HEK293 (cell line): Measurements from ENCODE around the gene MMS19.

Experiments
- CTCF ChIA-PET: fragments of 350-600 bp; formaldehyde crosslinking; extraction: SDS; loops from one replicate; lab custom pipeline; 2021; ENCODE audit warnings: antibody characterized with exemption; lab: Yijun Ruan, JAX
- POLR2A ChIA-PET: fragments of 300-600 bp; formaldehyde crosslinking; extraction: SDS; loops from one replicate; lab custom pipeline; 2020; ENCODE audit warnings: antibody characterized with exemption, inconsistent platforms; lab: Yijun Ruan, JAX
- H3K27ac ChIP-seq: fragments of 200-500 bp; sonication (Bioruptor generic); 2 replicates; pipeline ENCODE4 v1.5.1; 2014; ENCODE audit warnings: low read depth, low read length, control low read depth, inconsistent platforms; ENCODE audit errors: extremely low read depth
- H3K36me3 ChIP-seq, 2 experiments: fragments of 200-500 bp in 1 of 2; sonication (Bioruptor generic) in 1 of 2; 1 replicate in 1 of 2; 2 replicates in 1 of 2; pipeline ENCODE4 v1.5.1; 2014 to 2017; ENCODE audit warnings: inconsistent platforms in 2 of 2, low read length in 2 of 2; ENCODE audit not compliant: control insufficient read depth in 2 of 2, insufficient read depth in 1 of 2
- H3K4me1 ChIP-seq: fragments of 200-500 bp; sonication (Bioruptor generic); 2 replicates; pipeline ENCODE4 v1.5.1; 2014; ENCODE audit warnings: mild to moderate bottlenecking, low read length, inconsistent platforms; ENCODE audit not compliant: control insufficient read depth, insufficient read depth
- H3K4me3 ChIP-seq: 2 replicates; pipeline ENCODE4 v1.5.1; 2011; ENCODE audit warnings: low read depth, mild to moderate bottlenecking, control low read depth, low read length, moderate library complexity
- H3K9me3 ChIP-seq: fragments of 200-500 bp; sonication (Bioruptor generic); 2 replicates; pipeline ENCODE4 v1.5.1; 2014; ENCODE audit warnings: low read depth, low read length, inconsistent platforms; ENCODE audit not compliant: control insufficient read depth, insufficient read depth
- GLI2 ChIP-seq: fragments of 450-650 bp; formaldehyde crosslinking; IDR thresholded peaks from 2 replicates; pipeline ENCODE4; 2017; ENCODE audit warnings: missing biosample characterization, missing genetic modification characterization, low read depth, borderline replicate concordance
- GLIS1 ChIP-seq: fragments of 450-650 bp; formaldehyde crosslinking; IDR thresholded peaks from 2 replicates; pipeline ENCODE4 v1.5.1; 2016; ENCODE audit warnings: missing biosample characterization, missing genetic modification characterization
- HIC1 ChIP-seq: fragments of 450-650 bp; formaldehyde crosslinking; IDR thresholded peaks from 2 replicates; pipeline ENCODE4 v1.5.1; 2016; ENCODE audit warnings: missing biosample characterization, missing genetic modification characterization
- HOXD13 ChIP-seq: sonication (generic); formaldehyde crosslinking; IDR thresholded peaks from 2 replicates; pipeline ENCODE4 v1.8.0; 2022; ENCODE audit warnings: missing genetic modification reagents, borderline replicate concordance
- PATZ1 ChIP-seq: fragments of 450-650 bp; formaldehyde crosslinking; IDR thresholded peaks from 2 replicates; pipeline ENCODE4 v1.5.1; 2016; ENCODE audit warnings: missing biosample characterization, missing genetic modification characterization
- REST ChIP-seq: fragments of 450-650 bp; formaldehyde crosslinking; IDR thresholded peaks from 2 replicates; pipeline ENCODE4 v1.5.1; 2016; ENCODE audit warnings: missing biosample characterization, missing genetic modification characterization
- ZBTB17 ChIP-seq: fragments of 450-650 bp; formaldehyde crosslinking; IDR thresholded peaks from 2 replicates; pipeline ENCODE4 v1.5.1; 2016; ENCODE audit warnings: missing biosample characterization, missing genetic modification characterization
- ZEB2 ChIP-seq: fragments of 450-650 bp; formaldehyde crosslinking; IDR thresholded peaks from 2 replicates; pipeline ENCODE4 v1.5.1; 2016; ENCODE audit warnings: missing biosample characterization, missing genetic modification characterization
- ZNF10 ChIP-seq: fragments of 450-650 bp; formaldehyde crosslinking; IDR thresholded peaks from 2 replicates; pipeline ENCODE4 v1.5.1; 2017; ENCODE audit warnings: missing biosample characterization, missing genetic modification characterization
- ZNF114 ChIP-seq: fragments of 450-650 bp; formaldehyde crosslinking; IDR thresholded peaks from 2 replicates; pipeline ENCODE4 v1.5.0; 2017; ENCODE audit warnings: missing biosample characterization, missing genetic modification characterization
- ZNF133 ChIP-seq: fragments of 450-650 bp; formaldehyde crosslinking; IDR thresholded peaks from 2 replicates; pipeline ENCODE4 v1.5.1; 2016; ENCODE audit warnings: missing biosample characterization, missing genetic modification characterization
- ZNF155 ChIP-seq: fragments of 450-650 bp; formaldehyde crosslinking; IDR thresholded peaks from 2 replicates; pipeline ENCODE4 v1.5.1; 2016; ENCODE audit warnings: missing biosample characterization, missing genetic modification characterization
- ZNF391 ChIP-seq: fragments of 450-650 bp; formaldehyde crosslinking; IDR thresholded peaks from 2 replicates; pipeline ENCODE4 v1.5.1; 2016; ENCODE audit warnings: low read depth, missing biosample characterization, missing genetic modification characterization, borderline replicate concordance
- ZNF423 ChIP-seq: fragments of 450-650 bp; formaldehyde crosslinking; IDR thresholded peaks from 2 replicates; pipeline ENCODE4 v1.5.1; 2016; ENCODE audit warnings: missing biosample characterization, missing genetic modification characterization
- ZNF510 ChIP-seq: fragments of 450-650 bp; formaldehyde crosslinking; IDR thresholded peaks from 2 replicates; pipeline ENCODE4 v1.5.1; 2018; ENCODE audit warnings: mild to moderate bottlenecking, missing genetic modification characterization, missing biosample characterization; ENCODE audit not compliant: insufficient replicate concordance
- ZNF549 ChIP-seq: fragments of 450-650 bp; IDR thresholded peaks from 2 replicates; pipeline ENCODE4 v1.5.1; 2018; ENCODE audit warnings: missing biosample characterization, missing genetic modification characterization, mild to moderate bottlenecking, inconsistent platforms, moderate library complexity
- ZNF560 ChIP-seq: fragments of 450-650 bp; formaldehyde crosslinking; IDR thresholded peaks from 2 replicates; pipeline ENCODE4 v1.5.1; 2017; ENCODE audit warnings: missing biosample characterization, missing genetic modification characterization, borderline replicate concordance
- ZNF580 ChIP-seq: fragments of 450-650 bp; formaldehyde crosslinking; IDR thresholded peaks from 2 replicates; pipeline ENCODE4 v1.5.1; 2016; ENCODE audit warnings: missing biosample characterization, missing genetic modification characterization
- ZNF600 ChIP-seq: fragments of 450-650 bp; formaldehyde crosslinking; IDR thresholded peaks from 2 replicates; pipeline ENCODE4 v1.5.1; 2016; ENCODE audit warnings: missing biosample characterization, missing genetic modification characterization
- ZNF692 ChIP-seq: fragments of 450-650 bp; formaldehyde crosslinking; IDR thresholded peaks from 2 replicates; pipeline ENCODE4 v1.5.1; 2016; ENCODE audit warnings: missing biosample characterization, missing genetic modification characterization
- ZNF837 ChIP-seq: fragments of 450-650 bp; formaldehyde crosslinking; IDR thresholded peaks from 2 replicates; pipeline ENCODE4 v1.5.1; 2016; ENCODE audit warnings: missing biosample characterization, missing genetic modification characterization
- ZSCAN4 ChIP-seq: fragments of 450-650 bp; formaldehyde crosslinking; IDR thresholded peaks from 2 replicates; pipeline ENCODE4 v1.5.1; 2017; ENCODE audit warnings: missing biosample characterization, missing genetic modification characterization

Gene MMS19

GRCh38 chr10:97411406-97411805 lies 86.8 kb downstream of the MMS19 start (continued):
- TF ChIP-seq REST (tag by site-specific recombination) (peak; percentile 85), ZEB2 (tag by site-specific recombination) (no peak), GLIS1 (tag by site-specific recombination) (peak; percentile 81), ZNF560 (tag by site-specific recombination) (no peak), ZNF155 (tag by site-specific recombination) (no peak)
- TF ChIP-seq, all 188 proteins: peak for 3

- ChIA-PET POLR2A (interaction anchor here (0.7 kb wide), 1 partner anchor 14 kb away, joined by 4 read pairs; no protein-coding TSS in a partner anchor), CTCF (interaction anchor here (0.7 to 1.7 kb wide), 11 partner anchors 9 to 205 kb away, joined by 3 to 14 read pairs (median 5); partner anchors contain the start of gene ANKRD2)
- H3K36me3 ChIP-seq = no peaks in the 10 kb centered on the region
- H3K4me1 ChIP-seq = no peaks in the 10 kb centered on the region
- no peak overlapping the region for H3K4me3 ChIP-seq
- TF ChIP-seq ZSCAN4 (tag by site-specific recombination) (no peak), ZNF549 (tag by site-specific recombination) (no peak), ZNF10 (tag by site-specific recombination) (no peak), ZNF510 (tag by site-specific recombination) (no peak), ZNF580 (no peak), ZNF600 (tag by site-specific recombination) (no peak), GLI2 (tag by site-specific recombination) (no peak), ZNF133 (tag by site-specific recombination) (no peak), ZNF391 (no peak), ZNF114 (tag by site-specific recombination) (no peak), HOXD13 (CRISPR knock-in tag) (no peak), HIC1 (tag by site-specific recombination) (no peak), ZNF423 (tag by site-specific recombination) (no peak), PATZ1 (tag by site-specific recombination) (no peak), ZNF692 (no peak), ZBTB17 (no peak), ZNF837 (tag by site-specific recombination) (no peak)
- no peaks in the 10 kb centered on the region for H3K9me3 ChIP-seq
- H3K27ac ChIP-seq = no peak overlapping the region
Measured at GRCh38 chr10:97408496-97408992, 89.7 kb downstream of the MMS19 start.
